Measurements from ENCODE around the gene CWF19L2. TPM values are rescaled to one million over a fixed set of nuclear protein-coding genes. Genes with fewer than 3 reads are reported as not detected.
"Not testable (repeated sequence)": the region's sequence is repeated elsewhere in the genome, so short reads cannot be mapped to it uniquely, and the experiment has no call there.

Gene CWF19L2
- total RNA-seq, 8 experiments from 2014 or later = 12.7 to 23.6 (median 15.4) TPM

DNA sequence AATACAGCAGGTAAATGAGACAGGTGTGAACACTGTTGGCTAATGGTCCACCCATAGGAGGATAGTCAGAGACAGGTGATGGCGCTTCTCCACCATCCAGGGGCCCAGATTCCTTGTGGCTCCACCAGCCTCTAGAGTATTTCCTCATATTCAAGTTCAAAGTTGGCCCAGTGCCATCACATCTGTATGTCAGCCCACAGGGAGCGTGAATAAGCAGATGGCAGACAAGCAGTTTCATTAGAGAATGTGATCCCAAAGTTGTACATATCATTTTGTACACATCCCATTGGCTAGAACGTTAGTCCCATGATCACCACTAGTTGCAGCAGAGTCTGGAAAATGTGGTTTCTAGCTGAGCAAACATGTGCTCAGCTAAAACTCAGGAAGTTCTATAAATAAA, 11.0 kb upstream of the CWF19L2 start:
- WGBS, 10 experiments = 0 to 92% (median 50%) methylated on average over 1 to 3 of the region's 3 CpGs; no CpG with 5 or more reads in 2 of the 10 experiments
- Histone ChIP-seq H3K4me1 (replicated peaks in 1 of 2) (peaks cover 0 to 4% of the 10 kb centered on the region in 2 donors), H3K27ac (no peak overlapping the region), H3K4me3 (no peak overlapping the region)
- in situ Hi-C loops (cut with MboI; ENCODE audit: low pct_unique_long_range_greater_than_20kb in 2 of 9, low sequenced_read_pairs in 9 of 9, unreplicated experiment in 9 of 9) = no loop called here
- ATAC-seq (replicated peaks in 6 of 8) = peak in 3 of 8 experiments; percentile 55 to 71 (median 63)

GRCh38 chr11:107467696-107468095, 10.1 kb upstream of the CWF19L2 start:
- Histone ChIP-seq H3K4me1 (replicated peaks in 1 of 2) (no peaks in the 10 kb centered on the region), H3K4me3 (no peak overlapping the region), H3K27ac (no peak overlapping the region)
- 0 to 89% (median 60%) methylated on average over 1 of the region's 1 CpG; no CpG with 5 or more reads in 1 of the 10 experiments for WGBS, 10 experiments
- in situ Hi-C loops (cut with MboI; ENCODE audit: low pct_unique_long_range_greater_than_20kb in 2 of 9, low sequenced_read_pairs in 9 of 9, unreplicated experiment in 9 of 9) = no loop called here
- ATAC-seq (replicated peaks in 6 of 8) = no peak

- in situ Hi-C loops (cut with MboI; ENCODE audit: low pct_unique_long_range_greater_than_20kb in 2 of 9, low sequenced_read_pairs in 9 of 9, unreplicated experiment in 9 of 9) = not testable (repeated sequence)
These were observed 8.7 kb upstream of the CWF19L2 start for GRCh38 chr11:107466275-107466866.

DNA sequence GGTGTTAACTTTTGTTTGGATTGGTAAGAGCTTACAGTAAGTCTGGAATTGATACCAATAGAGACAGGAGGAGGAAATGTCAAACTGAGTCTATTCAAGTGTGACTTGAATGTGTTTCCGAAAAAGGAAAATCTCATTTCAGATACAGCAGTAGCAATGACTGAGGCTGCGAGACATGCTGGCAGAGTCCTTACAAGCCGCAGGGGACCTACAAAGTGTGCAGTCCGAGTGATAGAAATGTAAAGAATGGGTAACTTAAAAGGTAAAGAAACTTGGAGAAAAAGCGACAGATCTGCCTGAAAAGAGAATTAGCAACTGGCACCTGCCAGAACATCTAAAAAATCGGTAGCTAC, 444 bp downstream of the CWF19L2 start:
- ATAC-seq (replicated peaks in 6 of 8) = peak; percentile 33 to 60 (median 46)
- H3K4me3 ChIP-seq = peak overlapping the region; percentile 46 to 81 (median 64)
- H3K4me1 ChIP-seq (replicated peaks in 1 of 2) = peaks cover 0 to 10% of the 10 kb centered on the region in 2 donors
- 0 to 8% (median 0%) methylated on average over 3 to 6 of the region's 6 CpGs for WGBS, 10 experiments
- in situ Hi-C loops (cut with MboI; ENCODE audit: low pct_unique_long_range_greater_than_20kb in 2 of 9, low sequenced_read_pairs in 9 of 9, unreplicated experiment in 9 of 9) = no loop called here
- peak overlapping the region in 1 of 2 donors; percentile 74 for H3K27ac ChIP-seq

More at GRCh38 chr11:107466275-107466866, 8.7 kb upstream of the CWF19L2 start:
- not testable (repeated sequence) for H3K4me1 ChIP-seq (replicated peaks in 1 of 2); H3K27ac ChIP-seq; ATAC-seq (replicated peaks in 6 of 8); H3K4me3 ChIP-seq
- 20 to 100% (median 64%) methylated on average over 1 to 8 of the region's 10 CpGs; no CpG with 5 or more reads in 2 of the 10 experiments for WGBS, 10 experiments

DNA sequence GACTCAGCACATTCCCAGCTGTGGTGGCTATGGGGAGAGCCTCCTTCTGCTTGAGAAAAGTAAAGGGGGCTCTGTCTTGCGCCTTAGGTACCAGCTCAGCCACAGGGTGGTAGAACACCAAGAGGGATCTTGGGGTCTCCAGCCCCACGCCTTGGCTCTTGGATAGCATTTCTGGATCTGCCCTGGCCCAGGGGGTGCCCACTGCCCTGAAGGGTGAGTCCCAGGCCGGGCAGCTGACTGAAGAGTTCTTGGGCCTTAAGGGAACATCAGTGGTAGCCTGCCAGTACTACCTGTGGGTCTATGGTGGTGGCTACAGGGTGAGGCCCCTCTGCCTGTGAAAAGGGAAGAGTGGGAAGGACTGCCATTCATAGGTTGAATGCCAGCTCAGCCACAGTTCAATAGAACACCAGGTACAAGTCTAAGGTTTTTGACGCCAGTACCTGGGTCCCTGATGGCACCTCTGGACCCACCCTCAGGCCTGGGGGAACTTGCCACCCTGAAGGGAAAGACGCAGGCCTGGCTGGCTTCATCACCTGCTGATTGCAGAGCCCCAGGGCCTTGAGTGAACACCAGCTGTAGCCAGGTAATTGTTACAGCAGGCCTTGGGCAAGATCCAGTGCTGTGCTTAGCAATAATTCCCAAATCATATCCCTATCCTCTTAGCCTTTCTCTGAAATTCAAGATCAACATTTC, 3.9 kb downstream of the CWF19L2 start:
- 80 to 94% (median 82%) methylated on average over 1 to 3 of the region's 5 CpGs; no CpG with 5 or more reads in 6 of the 10 experiments for WGBS, 10 experiments
- H3K27ac ChIP-seq = no peak overlapping the region
- peaks cover 0 to 10% of the 10 kb centered on the region in 2 donors for H3K4me1 ChIP-seq (replicated peaks in 1 of 2)
- ATAC-seq (replicated peaks in 6 of 8) = no peak
- no peak overlapping the region for H3K4me3 ChIP-seq
- in situ Hi-C loops (cut with MboI; ENCODE audit: low pct_unique_long_range_greater_than_20kb in 2 of 9, low sequenced_read_pairs in 9 of 9, unreplicated experiment in 9 of 9) = no loop called here

GRCh38 chr11:107446822-107447431, 10.7 kb downstream of the CWF19L2 start:
- ATAC-seq (replicated peaks in 6 of 8) = no peak
- no peak overlapping the region for H3K27ac ChIP-seq
- in situ Hi-C loops (cut with MboI; ENCODE audit: low pct_unique_long_range_greater_than_20kb in 2 of 9, low sequenced_read_pairs in 9 of 9, unreplicated experiment in 9 of 9) = no loop called here
- H3K4me3 ChIP-seq = no peak overlapping the region
- WGBS, 10 experiments = 60 to 100% (median 83%) methylated on average over 1 to 3 of the region's 3 CpGs
- no peaks in the 10 kb centered on the region for H3K4me1 ChIP-seq (replicated peaks in 1 of 2)

GRCh38 chr11:107442715-107443215, 14.9 kb downstream of the CWF19L2 start:
- Histone ChIP-seq H3K4me1 (replicated peaks in 1 of 2) (no peaks in the 10 kb centered on the region), H3K4me3 (no peak overlapping the region), H3K27ac (no peak overlapping the region)
- in situ Hi-C loops (cut with MboI; ENCODE audit: low pct_unique_long_range_greater_than_20kb in 2 of 9, low sequenced_read_pairs in 9 of 9, unreplicated experiment in 9 of 9) = no loop called here
- ATAC-seq (replicated peaks in 6 of 8) = no peak
- 67 to 100% (median 100%) methylated on average over 1 of the region's 1 CpG; no CpG with 5 or more reads in 3 of the 10 experiments for WGBS, 10 experiments

DNA sequence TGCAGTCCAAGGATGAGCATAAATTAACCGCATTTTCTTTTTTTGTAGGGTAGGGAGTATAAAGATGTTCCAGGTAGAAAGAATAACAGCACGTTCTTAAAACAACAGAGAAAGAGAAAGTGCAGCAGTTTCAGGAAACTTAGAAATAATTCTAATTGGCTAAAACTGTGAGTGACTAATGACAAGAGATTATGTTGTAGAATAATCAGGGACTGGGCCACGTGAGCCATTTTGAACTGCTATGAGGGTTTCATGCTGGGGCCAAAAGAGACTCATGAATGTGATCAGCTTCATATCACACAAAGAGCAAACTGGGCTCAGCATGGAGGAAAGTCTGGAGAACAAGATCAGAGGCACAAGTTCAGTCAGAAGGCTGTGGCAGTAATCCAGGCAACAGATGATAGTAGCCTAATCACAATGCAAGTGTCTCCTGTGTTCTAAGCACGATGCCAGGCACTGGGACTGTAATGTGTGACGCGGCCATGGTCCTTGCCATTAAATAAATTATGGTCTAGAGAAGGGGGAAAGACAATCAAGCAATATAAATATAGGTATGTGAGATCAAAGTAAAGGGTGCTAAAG, 17.9 kb downstream of the CWF19L2 start:
- Histone ChIP-seq H3K4me3 (no peak overlapping the region), H3K4me1 (replicated peaks in 1 of 2) (no peaks in the 10 kb centered on the region), H3K27ac (no peak overlapping the region)
- ATAC-seq (replicated peaks in 6 of 8) = no peak
- 82 to 100% (median 98%) methylated on average over 1 to 6 of the region's 6 CpGs for WGBS, 10 experiments
- in situ Hi-C loops (cut with MboI; ENCODE audit: low pct_unique_long_range_greater_than_20kb in 2 of 9, low sequenced_read_pairs in 9 of 9, unreplicated experiment in 9 of 9) = no loop called here

DNA sequence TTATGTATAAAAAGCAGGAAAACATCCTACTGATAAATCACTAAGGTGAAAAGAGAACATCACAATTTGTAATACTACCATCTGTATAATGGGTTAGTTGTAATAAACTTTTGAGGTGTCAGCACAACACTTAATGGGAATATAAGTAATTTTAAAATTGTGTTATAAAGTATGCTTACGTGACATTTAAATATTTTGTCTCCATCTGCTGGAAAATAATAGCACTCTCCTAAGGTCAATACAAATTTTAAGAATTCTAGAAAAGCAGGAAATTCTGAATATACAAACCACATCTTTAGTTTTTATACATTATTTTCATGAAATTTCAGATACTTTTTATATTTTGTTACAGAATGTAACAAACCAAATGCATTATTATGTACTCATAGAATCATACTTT, 19.5 kb downstream of the CWF19L2 start:
- Histone ChIP-seq H3K4me1 (replicated peaks in 1 of 2) (no peaks in the 10 kb centered on the region), H3K27ac (no peak overlapping the region), H3K4me3 (no peak overlapping the region)
- in situ Hi-C loops (cut with MboI; ENCODE audit: low pct_unique_long_range_greater_than_20kb in 2 of 9, low sequenced_read_pairs in 9 of 9, unreplicated experiment in 9 of 9) = no loop called here
- WGBS, 10 experiments = 67 to 100% (median 90%) methylated on average over 1 of the region's 1 CpG; no CpG with 5 or more reads in 1 of the 10 experiments
- ATAC-seq (replicated peaks in 6 of 8) = no peak

DNA sequence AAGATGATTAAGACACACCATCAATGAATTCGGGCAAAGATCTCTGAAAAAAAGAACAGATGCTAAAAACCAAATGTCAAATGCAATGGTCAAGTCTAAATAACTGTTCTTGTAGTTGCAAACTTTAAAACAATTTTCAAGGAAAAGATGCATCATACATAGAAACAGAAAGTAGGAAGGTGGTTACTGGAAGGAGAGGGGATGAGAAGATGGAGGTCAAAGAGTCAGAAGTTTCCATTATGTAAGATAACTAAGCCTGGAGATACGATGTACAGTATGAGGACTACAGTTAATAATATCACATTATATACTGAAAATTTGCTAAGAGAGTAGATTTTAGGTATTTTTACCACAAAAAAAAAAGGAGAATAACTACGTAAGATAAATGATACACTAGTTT, 27.1 kb downstream of the CWF19L2 start:
- Histone ChIP-seq H3K4me1 (replicated peaks in 1 of 2) (no peaks in the 10 kb centered on the region), H3K4me3 (no peak overlapping the region), H3K27ac (no peak overlapping the region)
- no peak for ATAC-seq (replicated peaks in 6 of 8)
- WGBS, 10 experiments = 87 to 98% (median 96%) methylated on average over 2 to 3 of the region's 3 CpGs
- in situ Hi-C loops (cut with MboI; ENCODE audit: low pct_unique_long_range_greater_than_20kb in 2 of 9, low sequenced_read_pairs in 9 of 9, unreplicated experiment in 9 of 9) = no loop called here

GRCh38 chr11:107427569-107428180, 29.9 kb downstream of the CWF19L2 start:
- in situ Hi-C loops (cut with MboI; ENCODE audit: low pct_unique_long_range_greater_than_20kb in 2 of 9, low sequenced_read_pairs in 9 of 9, unreplicated experiment in 9 of 9) = no loop called here
- peak in 1 of 8 experiments; percentile 56 for ATAC-seq (replicated peaks in 6 of 8)
- no peaks in the 10 kb centered on the region for H3K4me1 ChIP-seq (replicated peaks in 1 of 2)

DNA sequence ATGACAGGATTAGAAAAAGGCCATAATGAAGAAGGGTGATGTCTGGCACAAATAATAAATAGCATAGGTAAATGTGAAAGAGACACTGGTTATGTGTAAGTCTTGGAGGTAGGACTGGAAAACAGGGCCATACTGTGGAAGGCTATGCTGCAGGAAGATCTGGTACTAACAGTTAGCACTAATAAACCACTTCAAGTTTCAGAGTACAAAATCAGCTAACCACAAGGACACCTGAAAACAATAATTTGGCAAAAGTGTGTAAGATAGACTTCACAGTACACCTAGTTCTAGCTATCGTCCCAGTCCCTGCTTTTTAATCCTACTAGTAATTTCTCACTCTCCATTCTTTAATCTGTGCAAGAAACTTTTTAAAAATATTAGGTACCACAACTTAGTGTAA, 44.3 kb downstream of the CWF19L2 start:
- 73 to 100% (median 95%) methylated on average over 1 of the region's 1 CpG; no CpG with 5 or more reads in 4 of the 10 experiments for WGBS, 10 experiments
- H3K4me3 ChIP-seq = no peak overlapping the region
- no peak for ATAC-seq (replicated peaks in 6 of 8)
- no peak overlapping the region for H3K27ac ChIP-seq
- in situ Hi-C loops (cut with MboI; ENCODE audit: low pct_unique_long_range_greater_than_20kb in 2 of 9, low sequenced_read_pairs in 9 of 9, unreplicated experiment in 9 of 9) = no loop called here
- no peaks in the 10 kb centered on the region for H3K4me1 ChIP-seq (replicated peaks in 1 of 2)

More at GRCh38 chr11:107427569-107428180, 29.9 kb downstream of the CWF19L2 start:
- WGBS, 10 experiments = 40 to 100% (median 63%) methylated on average over 1 to 2 of the region's 2 CpGs; no CpG with 5 or more reads in 2 of the 10 experiments
- H3K27ac ChIP-seq = no peak overlapping the region
- no peak overlapping the region for H3K4me3 ChIP-seq

Measured in motor neuron (in vitro differentiated cells).